HL-60/S4 treated with retinoic acid at 250 ng/mL for 4 days and 3 days (cell line): ENCODE data around the gene AGO1.
"Not testable (repeated sequence)": the region's sequence is repeated elsewhere in the genome, so short reads cannot be mapped to it uniquely, and the experiment has no call there.

Experiments used
- in situ Hi-C: fragments of 300-500 bp; cut with MboI; formaldehyde crosslinking; loops from 2 replicates; pipeline ENCODE4 v1.7.0; 2022; ENCODE audit warnings: low sequenced_read_pairs

AGO1 gene

DNA sequence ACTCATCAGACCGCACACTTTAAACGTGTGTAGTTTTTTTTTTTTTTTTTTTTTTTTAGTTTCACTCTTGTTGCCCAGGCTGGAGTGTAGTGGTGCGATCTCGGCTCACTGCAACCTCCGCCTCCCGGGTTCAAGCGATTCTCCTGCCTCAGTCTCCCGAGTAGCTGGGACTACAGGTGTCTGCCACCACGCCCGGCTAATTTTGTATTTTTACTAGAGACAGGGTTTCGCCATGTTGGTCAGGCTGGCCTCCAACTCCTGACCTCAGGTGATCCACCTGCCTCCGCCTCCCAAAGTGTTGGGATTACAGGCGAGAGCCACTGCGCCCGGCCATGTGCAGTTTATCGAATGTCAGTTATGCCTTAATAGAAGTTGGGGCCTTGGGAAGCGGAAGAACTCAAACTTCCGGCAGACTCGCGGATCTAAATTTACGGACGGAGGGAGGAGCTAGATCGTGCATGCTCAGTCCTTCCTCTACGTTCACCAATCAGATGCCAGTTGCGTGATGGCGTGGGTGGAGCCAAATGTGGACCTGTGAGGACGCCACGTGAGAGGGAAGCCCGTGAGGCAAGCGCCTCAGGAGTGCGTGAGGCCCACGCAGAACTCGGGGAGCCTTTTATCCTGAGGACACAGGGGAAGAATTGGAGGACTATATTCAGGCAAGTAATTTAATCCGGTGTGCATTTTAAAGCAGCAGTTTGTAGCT is 13.6 kb upstream of the AGO1 start:
- in situ Hi-C loops: not testable (repeated sequence)

GRCh38 chr1:35870651-35871309 is 12.2 kb upstream of the AGO1 start:
- in situ Hi-C loops: no loop called here

GRCh38 chr1:35873243-35873750 is 9.7 kb upstream of the AGO1 start:
- in situ Hi-C loops: no loop called here

GRCh38 chr1:35874115-35874514 is 8.9 kb upstream of the AGO1 start:
- in situ Hi-C loops: not testable (repeated sequence)

DNA sequence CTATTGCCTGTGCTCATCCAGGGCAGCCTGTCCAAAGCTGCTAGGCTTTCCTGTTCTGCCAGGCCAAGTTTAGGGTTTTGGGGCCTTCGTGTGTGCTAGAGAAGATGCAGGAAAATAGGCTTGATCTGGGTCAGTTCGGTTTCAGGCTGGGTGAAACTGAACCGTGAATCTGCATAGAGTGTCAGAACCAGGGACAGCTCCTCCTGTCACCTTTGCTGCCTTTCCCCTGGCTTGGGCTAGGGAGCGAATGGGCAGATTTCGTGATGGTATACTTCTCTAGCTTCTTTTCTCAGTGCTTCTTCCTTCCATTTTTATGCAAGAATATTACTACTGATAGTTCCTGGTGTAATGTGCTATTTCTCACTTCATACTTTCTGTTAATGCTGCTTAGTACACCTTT is 6.0 kb upstream of the AGO1 start:
- in situ Hi-C loops: no loop called here

DNA sequence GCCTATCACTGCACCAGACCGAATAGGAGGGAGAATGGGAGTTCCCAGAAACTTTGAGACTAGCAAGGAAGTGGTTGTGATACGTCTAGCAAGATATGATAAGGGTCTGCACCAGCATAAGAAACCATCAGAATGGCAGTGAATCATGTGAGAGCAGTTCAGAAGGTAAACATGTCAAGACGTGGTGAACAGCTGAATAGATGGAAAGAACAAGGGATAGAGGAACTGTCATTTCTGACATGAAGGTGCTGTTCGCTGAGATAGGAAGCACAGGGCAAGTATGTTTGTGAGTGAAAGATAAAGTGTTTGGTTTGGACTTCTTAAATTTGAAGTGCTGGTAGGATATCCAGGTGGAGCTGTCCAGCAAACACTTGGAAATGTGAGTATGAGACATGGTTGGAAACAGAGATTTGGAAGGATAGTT is 1.1 kb upstream of the AGO1 start:
- in situ Hi-C loops: no loop called here

- in situ Hi-C loops: no loop called here
Measured at GRCh38 chr1:35882586-35882944, 444 bp upstream of the AGO1 start.

DNA sequence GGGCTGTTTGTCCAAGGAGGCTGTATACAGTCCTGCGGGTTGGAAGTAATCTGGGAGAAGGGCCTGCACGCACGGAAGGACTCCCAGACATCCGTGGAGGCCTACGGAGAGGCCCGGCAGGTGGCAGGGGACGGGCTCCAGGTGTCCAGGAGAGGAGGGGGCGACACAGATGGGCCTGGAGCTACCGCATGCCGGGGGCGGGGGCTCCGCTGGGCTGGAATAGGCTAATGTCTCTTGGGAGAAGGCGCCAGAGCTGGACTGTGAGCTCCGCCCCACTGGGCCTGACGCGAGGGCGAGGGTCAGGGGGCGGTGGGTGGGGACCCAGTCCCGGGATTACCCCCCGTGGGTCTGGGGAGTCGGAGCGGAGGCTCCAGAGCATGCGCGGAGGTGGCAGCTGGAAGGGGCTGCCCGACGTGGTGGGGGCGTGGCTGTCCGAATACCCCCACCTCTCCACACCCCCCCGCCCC is 659 bp downstream of the AGO1 start:
- in situ Hi-C loops: no loop called here

GRCh38 chr1:35884934-35885333 is 1.9 kb downstream of the AGO1 start:
- in situ Hi-C loops: no loop called here

GRCh38 chr1:35885961-35886558 is 3.1 kb downstream of the AGO1 start:
- in situ Hi-C loops: no loop called here

DNA sequence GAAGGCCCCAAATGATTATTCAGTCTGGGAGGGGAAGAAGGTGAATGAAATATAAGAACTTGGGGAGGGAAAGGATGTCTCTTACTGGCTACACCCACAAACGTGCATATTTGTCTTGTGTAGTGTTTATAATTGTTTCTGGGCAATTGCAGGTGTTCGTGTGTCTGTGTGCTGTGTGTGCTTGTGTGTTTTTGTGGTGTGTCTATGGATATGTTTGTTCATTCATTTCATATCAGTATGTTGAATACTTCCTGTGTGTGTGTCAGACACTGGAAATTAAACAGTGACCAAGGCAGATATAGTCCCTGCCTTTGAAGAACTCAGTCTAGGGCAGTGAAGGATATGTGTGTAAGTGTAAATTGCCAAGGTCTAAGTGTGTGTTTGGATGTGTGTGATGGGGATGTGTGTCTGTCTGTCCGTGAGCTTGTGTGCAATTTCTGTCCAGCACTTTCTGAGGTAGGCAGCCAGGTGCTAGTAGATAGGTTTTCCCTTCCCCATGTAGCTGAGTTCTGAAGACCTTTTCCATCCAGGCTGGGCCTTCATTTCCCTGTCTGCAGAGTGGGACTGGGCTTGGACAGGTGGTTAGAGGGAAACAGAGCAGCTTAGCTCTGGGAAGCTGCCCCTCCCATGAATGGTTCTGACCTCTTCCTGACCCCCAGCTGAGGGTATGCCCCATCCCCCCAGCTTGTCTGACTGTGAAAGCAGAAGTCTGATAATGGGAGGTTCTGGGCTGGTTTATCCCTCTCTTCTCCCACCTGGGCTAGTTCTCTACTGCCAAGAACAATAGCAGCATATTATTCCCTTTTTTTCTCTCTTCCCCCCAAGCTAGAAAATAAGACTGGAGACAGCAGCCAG is 3.8 kb downstream of the AGO1 start:
- in situ Hi-C loops: no loop called here

- in situ Hi-C loops: no loop called here
Measured at GRCh38 chr1:35887508-35887907, 4.5 kb downstream of the AGO1 start.

DNA sequence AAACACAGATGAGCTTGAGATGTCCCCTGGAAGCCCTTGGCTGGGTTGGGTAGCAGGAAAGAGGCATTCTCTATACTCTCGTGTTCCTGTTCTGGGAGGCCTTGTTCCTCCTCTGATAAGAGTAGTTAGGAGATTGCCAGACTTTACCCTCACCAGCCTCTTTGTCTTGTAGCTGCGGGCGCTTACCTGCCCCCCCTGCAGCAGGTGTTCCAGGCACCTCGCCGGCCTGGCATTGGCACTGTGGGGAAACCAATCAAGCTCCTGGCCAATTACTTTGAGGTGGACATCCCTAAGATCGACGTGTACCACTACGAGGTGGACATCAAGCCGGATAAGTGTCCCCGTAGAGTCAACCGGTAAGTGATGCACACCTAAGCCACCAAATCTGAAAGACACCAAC is 5.2 kb downstream of the AGO1 start:
- in situ Hi-C loops: no loop called here

GRCh38 chr1:35888981-35889380 is 6.0 kb downstream of the AGO1 start:
- in situ Hi-C loops: not testable (repeated sequence)

DNA sequence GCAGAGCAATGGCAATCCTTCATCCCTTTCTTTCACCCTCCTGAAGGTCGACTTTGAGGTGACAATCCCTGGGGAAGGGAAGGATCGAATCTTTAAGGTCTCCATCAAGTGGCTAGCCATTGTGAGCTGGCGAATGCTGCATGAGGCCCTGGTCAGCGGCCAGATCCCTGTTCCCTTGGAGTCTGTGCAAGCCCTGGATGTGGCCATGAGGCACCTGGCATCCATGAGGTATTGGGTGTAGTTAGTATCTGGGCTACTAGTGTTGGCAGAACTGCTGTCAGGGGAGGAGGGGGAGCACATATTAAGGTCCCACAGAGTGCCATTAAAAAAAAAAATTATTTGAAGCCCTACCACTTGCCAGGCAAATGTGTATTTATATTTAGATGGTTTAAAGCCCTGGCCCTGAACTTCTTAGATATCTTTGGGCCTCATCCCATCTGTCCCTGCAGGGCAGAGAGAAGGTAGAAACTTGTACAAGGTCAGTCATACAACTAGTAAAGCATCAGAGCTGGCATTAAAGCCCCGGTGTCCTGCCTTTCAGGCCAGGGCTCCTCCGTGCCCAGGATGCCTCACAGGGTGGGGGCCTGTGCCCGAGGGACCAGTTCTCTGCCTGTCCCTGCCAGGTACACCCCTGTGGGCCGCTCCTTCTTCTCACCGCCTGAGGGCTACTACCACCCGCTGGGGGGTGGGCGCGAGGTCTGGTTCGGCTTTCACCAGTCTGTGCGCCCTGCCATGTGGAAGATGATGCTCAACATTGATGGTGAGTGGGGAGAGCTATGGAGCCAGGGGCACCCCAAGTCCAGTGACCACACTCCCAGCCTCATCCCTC is 10.3 kb downstream of the AGO1 start:
- in situ Hi-C loops: no loop called here

GRCh38 chr1:35894183-35894582 is 11.2 kb downstream of the AGO1 start:
- in situ Hi-C loops: no loop called here

- in situ Hi-C loops: no loop called here
Measured at GRCh38 chr1:35894656-35895055, 11.6 kb downstream of the AGO1 start.

- in situ Hi-C loops: no loop called here
Measured at GRCh38 chr1:35899941-35900340, 16.9 kb downstream of the AGO1 start.

DNA sequence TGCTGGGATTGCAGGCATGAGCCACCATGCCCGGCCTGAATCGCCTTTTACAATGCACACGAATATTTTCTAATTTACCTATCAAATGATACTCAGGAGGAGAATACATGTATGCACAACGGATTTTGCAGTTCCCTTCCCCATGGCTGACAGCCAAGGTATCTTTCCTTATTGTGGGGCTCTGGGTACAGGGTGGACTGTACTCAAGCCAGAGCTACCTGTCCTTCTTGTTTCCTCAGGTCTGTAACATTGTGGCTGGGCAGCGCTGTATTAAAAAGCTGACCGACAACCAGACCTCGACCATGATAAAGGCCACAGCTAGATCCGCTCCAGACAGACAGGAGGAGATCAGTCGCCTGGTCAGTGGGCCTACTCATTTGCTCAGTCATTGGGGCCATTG is 18.2 kb downstream of the AGO1 start:
- in situ Hi-C loops: no loop called here

DNA sequence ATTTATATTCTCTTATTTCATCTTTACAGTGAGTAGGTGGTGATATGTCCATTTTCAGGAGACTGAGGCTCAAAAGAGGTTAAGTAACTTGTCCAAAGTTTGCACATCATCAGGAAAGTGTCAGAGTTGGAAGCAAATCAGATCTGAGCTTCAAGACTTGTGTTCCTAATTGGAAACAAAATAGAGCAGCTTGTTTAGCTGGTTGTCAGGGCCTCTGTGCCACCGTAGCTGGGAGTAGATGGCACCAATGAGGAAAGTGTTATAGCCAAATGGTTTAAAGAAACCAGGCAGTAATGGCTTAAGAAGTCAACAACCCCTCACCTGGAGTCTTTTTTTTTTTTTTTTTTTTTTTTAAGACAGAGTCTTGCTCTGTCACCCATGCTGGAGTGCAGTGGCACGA is 19.7 kb downstream of the AGO1 start:
- in situ Hi-C loops: no loop called here
